Spleen (tissue), 7 donors: Measurements from ENCODE around the gene MLC1.

Experiments
- POLR2A ChIP-seq, 3 donors: fragments of 450-650 bp; IDR thresholded peaks; one replicate each; pipeline ENCODE4 v1.5.1; 2017; ENCODE audit warnings: antibody characterized with exemption in 3 of 3, mild to moderate bottlenecking in 1 of 3
- TF ChIP-seq, protein P1 (sequence below), 11 experiments: fragments of 200-600 bp in 7 of 11; fragments of 450-650 bp in 4 of 11; sonication (generic) in 4 of 11; IDR thresholded peaks in 8 of 11; conservative IDR thresholded peaks in 3 of 11; 1 replicate in 7 of 11; 2 replicates in 4 of 11; pipeline versions ENCODE4 v1.4.0 to v1.8.0; 2016 to 2021; ENCODE audit warnings: antibody characterized with exemption in 11 of 11, inconsistent platforms in 4 of 11, mild to moderate bottlenecking in 1 of 11
- donor health status: DM: no; HTN: no; CAD: no; lungs with moderate emphysema.
- donor health status: DM: no; HTN: no; CAD: no.
- donor health status: DM: no; HTN: no; CAD: no.

DNA sequence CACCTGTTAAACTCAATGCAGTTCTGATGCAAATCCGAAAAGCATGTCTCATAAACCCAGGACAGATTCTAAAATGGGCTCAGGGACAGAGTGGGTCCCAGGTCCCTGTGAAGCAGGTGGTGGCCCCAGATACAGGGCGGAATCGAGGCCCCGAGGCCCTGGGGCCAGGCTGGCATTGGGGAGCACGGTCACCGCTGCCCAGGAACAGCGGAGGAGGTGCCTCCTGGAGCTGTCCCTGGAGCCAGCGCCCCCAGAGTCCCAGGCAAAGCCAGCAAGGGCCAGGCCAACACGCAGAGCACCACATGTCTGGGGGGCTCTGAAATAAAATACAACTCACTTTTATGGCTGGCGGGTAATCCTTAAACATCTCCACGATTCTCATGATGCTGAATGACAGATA is 17.1 kb downstream of the MLC1 start:
- TF ChIP-seq, protein P1, sequence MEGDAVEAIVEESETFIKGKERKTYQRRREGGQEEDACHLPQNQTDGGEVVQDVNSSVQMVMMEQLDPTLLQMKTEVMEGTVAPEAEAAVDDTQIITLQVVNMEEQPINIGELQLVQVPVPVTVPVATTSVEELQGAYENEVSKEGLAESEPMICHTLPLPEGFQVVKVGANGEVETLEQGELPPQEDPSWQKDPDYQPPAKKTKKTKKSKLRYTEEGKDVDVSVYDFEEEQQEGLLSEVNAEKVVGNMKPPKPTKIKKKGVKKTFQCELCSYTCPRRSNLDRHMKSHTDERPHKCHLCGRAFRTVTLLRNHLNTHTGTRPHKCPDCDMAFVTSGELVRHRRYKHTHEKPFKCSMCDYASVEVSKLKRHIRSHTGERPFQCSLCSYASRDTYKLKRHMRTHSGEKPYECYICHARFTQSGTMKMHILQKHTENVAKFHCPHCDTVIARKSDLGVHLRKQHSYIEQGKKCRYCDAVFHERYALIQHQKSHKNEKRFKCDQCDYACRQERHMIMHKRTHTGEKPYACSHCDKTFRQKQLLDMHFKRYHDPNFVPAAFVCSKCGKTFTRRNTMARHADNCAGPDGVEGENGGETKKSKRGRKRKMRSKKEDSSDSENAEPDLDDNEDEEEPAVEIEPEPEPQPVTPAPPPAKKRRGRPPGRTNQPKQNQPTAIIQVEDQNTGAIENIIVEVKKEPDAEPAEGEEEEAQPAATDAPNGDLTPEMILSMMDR (IDR thresholded peaks at IDR 0.05 in 8 of 11, conservative IDR thresholded peaks at IDR 0.05 in 3 of 11): no peak
- no peak for TF ChIP-seq POLR2A (IDR thresholded peaks at IDR 0.05)
